Fibroblast of upper back skin (primary cell): ENCODE data around the gene GRXCR2.
A peak's percentile ranks its signal among the peaks of the same experiment; 100 is the strongest.
"Not testable (repeated sequence)": the region's sequence is repeated elsewhere in the genome, so short reads cannot be mapped to it uniquely, and the experiment has no call there.

ENCODE experiments used
- DNase-seq: peaks from one replicate; pipeline ENCODE4 v3.0.0-alpha.2; 2013

Gene GRXCR2

GRCh38 chr5:145872914-145873313, at the start of gene GRXCR2:
Gene GRXCR2, minus strand, starts transcription at chr5:145873014. Its CDS starts 46 bp downstream, at chr5:145872968.
- no peak for DNase-seq

DNA sequence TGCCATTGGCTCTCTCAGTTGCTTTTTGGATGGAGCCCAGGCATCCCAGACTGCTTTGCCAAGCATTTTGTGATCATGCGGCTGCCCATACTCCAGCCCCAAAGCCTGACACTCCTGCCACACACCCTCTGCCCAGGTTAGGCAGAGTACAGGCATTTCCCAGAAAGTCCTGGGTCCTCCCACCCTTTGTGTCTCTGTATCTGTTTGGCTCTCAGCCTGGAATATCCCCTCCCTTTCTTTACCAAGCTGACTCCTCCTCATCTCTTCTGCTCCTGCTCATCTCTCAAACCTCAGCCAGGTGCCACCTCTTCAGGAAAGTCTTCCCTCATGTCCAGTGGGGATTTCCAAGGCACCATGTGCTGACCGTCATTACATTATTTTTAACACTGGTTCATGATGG, 49.2 kb upstream of the GRXCR2 start:
- no peak for DNase-seq

DNA sequence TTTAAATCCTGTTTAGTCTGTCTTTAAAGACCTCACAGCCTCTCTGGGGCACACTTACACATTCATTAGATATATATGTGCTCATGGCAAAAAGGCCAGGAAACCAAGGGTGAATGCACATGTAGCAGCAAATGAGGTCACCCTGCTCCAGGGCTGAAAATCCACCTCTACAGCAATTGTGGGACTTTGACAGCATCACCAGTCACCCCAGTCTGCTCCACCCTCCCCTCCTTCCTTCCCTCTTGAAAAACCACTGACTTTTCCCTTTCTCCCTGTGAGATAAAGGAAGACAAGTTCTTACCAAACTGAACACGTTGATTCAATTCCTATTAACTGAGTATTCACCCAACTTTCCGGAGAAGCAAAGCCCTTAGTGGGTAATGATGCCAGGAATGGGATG, 48.4 kb upstream of the GRXCR2 start:
- DNase-seq = no peak

GRCh38 chr5:145920542-145921210, 47.9 kb upstream of the GRXCR2 start:
- DNase-seq = no peak

DNA sequence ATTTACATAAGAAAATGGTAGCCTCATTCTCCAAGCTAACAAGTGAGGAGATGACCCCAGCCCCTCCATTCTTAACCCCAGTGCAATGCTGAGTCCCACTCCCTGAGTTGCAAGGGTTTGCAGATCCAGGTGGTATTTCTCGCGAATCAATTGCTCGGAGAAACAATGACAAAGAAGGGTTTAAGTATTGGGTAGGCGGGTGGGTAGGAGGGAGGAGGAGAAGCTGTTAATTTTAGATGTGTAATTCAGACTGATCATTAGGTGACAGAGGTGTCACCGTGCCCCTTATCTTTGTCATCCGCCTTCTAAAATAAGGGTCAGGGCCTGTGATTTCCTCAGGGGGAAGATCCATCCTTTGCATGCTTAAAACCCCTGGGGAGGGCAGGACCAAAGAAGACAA, 46.6 kb upstream of the GRXCR2 start:
- no peak for DNase-seq

GRCh38 chr5:145918397-145918796, 45.6 kb upstream of the GRXCR2 start:
- no peak for DNase-seq

GRCh38 chr5:145917288-145917687, 44.5 kb upstream of the GRXCR2 start:
- DNase-seq = no peak

DNA sequence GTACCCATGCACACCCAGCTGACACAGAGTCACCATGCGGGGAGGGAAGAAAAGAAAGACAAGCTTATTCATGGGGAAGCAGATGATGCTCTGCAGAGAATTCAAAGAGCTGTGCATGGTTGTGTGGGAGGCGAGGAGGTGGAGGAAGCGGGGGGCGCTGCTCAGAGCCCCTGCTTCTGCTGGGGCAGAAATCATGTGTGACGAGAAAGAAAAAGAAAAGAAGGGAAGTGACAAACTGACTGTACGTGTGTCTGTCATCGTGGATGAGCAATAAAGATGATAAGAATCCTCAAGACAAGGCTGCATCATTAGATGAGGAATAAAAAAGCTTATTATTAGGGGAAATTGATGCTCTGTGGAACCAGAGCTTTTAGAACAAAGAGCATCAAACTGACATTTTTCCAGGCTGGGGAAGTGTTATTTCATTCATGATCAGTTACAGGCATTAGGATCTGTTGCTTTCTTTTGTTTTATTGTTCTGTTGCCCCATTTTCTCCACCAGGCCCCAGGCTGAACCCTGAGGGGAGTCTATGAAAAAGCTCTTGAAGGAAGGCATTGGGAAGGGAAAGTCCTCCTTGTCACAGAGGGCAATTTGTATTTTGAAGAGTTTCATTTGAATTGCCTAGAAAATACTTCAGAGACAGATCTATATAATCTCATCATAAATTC, 43.3 kb upstream of the GRXCR2 start:
- no peak for DNase-seq

DNA sequence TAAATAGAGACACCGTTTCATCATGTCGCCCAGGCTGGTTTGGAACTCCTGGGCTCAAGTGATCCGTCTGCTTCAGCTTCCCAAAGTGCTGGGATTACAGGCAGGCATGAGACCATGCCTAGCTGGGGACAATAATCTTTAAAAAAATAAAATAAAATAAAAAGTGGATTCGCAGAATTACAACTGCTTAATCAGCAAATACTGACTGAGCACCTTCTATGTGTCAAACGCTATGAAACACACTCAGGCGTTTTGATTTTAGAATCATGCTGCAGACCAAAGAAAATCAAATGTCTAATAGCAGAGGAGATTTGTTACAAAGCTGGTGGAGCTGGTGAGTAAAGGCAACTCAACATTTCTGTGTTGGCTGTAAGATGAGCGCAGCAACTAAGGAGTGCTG, 40.9 kb upstream of the GRXCR2 start:
- no peak for DNase-seq

DNA sequence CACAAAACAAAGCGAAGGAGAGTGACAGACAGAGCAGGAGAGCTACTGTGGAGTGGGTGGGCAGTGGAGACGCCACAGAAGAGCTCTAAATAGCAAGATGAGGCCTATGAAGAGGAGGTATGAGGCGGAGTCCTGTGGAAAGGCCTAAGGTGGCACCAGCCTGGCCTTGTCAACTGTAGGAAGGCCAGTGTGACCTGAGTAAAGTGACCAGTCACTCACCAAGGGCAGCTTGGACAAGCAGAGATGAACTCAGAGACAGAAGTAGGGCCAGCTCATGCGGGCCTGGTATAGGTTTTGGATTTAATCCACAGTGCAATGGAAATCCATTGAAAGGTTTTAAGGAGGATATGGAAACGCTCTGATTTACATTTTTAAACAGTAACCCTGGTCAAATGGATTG, 39.8 kb upstream of the GRXCR2 start:
- no peak for DNase-seq

- DNase-seq = no peak
Observed at GRCh38 chr5:145912019-145912418, 39.2 kb upstream of the GRXCR2 start.

- no peak for DNase-seq
Observed at GRCh38 chr5:145911164-145911563, 38.4 kb upstream of the GRXCR2 start.

DNA sequence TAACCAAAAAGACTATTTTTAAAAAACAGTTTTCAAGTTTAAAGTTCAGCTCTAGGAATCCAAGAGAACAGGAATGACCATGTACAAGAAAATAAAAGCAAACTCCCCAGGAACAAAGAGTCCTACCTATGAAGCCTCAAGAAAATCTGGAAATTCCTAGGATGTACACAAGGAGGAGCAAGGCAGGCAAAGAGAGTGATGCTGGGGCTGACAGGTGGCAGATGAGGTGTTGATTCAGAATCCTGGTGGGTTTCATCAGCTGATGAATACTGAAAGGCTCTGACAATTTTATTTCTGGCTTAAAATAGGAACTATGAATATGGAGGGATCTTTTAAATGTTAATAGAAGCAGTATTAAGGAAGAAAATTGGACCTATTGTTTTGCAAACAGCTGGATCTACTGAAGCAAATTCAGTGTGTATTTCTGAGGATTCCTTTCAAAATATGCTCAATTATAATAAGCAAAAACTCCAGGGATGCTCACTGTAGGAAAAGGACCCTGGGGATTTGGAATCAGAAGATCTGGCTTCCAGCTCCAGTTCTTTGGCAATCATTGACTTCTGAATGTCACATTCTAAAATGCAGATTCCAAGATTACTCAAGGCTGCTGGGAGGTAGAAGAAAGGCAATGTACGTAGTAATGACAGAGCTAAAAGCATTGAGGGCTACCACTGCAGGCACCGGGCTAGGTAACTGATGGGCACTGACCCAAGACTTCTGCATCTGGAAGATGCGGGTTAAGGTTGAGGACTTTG, 35.6 kb upstream of the GRXCR2 start:
- DNase-seq = no peak

GRCh38 chr5:145906401-145906800, 33.6 kb upstream of the GRXCR2 start:
- DNase-seq = peak; percentile 48

- DNase-seq = no peak
Observed at GRCh38 chr5:145904743-145905142, 31.9 kb upstream of the GRXCR2 start.

GRCh38 chr5:145903867-145904266, 31.1 kb upstream of the GRXCR2 start:
- DNase-seq = peak; percentile 62

DNA sequence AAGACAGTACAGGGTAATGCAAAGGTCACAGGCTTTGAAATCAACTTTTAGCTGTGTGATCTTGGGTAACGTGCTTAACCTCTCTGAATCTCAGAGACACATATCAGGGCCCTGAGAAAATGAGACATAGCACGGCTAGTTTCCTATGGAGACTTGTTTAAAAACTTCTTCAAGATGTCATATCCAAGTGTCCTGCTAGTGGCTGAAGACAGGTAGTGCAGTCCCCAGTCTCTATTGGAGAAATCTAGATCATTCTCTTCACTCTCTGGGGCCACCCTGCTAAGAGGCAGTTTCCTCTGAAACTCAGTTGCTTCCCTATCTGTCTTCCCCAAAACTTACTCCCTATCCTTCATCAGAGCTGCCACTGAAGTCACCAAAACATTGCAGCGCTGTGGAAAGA, 30.3 kb upstream of the GRXCR2 start:
- DNase-seq = no peak

- peak; percentile 38 for DNase-seq
Observed at GRCh38 chr5:145902421-145902820, 29.6 kb upstream of the GRXCR2 start.

DNA sequence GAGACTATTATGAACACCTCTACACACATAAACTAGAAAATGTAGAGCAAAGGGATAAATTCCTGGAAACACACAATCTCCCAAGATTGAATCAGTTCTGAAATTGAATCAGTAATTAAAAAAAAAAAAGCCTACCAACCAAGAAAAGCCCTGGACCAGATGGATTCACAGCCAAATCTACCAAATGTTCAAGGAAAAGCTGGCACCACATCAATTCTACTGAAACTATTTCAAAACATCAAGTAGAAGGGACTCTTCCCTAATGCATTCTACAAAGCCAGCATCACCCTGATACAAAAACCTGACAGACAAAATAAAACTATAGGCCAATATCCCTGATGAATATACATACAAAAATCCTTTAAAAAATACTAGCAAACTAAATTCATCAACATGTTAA, 25.4 kb upstream of the GRXCR2 start:
- no peak for DNase-seq

DNA sequence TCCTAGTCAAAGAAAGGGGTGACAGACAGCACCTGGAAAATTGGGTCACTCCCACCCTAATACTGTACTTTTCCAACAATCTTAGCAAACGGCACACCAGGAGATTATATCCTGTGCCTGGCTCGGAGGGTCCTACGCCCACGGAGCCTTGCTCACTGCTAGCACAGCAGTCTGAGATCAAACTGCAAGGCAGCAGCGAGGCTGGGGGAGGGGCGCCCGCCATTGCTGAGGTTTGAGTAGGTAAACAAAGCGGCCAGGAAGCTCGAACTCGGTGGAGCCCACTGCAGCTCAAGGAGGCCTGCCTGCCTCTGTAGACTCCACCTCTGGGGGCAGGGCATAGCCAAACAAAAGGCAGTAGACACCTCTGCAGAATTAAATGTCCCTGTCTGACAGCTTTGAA, 18.6 kb upstream of the GRXCR2 start:
- DNase-seq = not testable (repeated sequence)

GRCh38 chr5:145889611-145890010, 16.8 kb upstream of the GRXCR2 start:
- no peak for DNase-seq

- DNase-seq = peak; percentile 55
Observed at GRCh38 chr5:145887976-145888574, 15.3 kb upstream of the GRXCR2 start.

DNA sequence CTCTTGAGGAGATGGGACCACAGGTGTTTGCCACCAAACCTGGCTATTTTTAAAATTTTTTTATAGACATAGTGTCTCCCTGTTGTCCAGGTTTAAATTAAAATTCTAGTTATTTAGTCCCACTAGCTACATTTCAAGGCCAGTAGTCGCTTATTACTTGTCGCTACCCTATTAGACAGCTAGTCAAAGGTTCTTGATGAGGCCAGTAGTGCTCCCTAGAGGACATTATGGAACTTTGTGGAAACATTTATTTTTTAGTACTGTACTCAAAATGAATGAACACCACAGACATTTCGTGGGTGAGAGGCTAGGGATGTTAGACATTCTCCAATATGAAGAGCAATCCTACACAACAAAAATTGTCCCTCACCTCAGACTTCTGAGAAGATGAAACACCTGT, 14.4 kb upstream of the GRXCR2 start:
- no peak for DNase-seq

GRCh38 chr5:145874765-145875164, 2.0 kb upstream of the GRXCR2 start:
- DNase-seq = no peak
